PFSK-1 (cell line): ENCODE measurements around the gene MLN.

Experiments
- FOXP2 ChIP-seq: optimal IDR thresholded peaks from 2 replicates; pipeline ENCODE3; 2011; ENCODE audit warnings: borderline replicate concordance, control low read depth, inconsistent platforms; ENCODE audit not compliant: insufficient read depth; ENCODE audit errors: extremely low read length, extremely low read depth
- POLR2AphosphoS5 ChIP-seq: IDR thresholded peaks from 2 replicates; pipeline ENCODE4 v1.6.1; 2012; ENCODE audit warnings: low read depth, mild to moderate bottlenecking, control low read depth, low read length, moderate library complexity
- REST ChIP-seq, 2 experiments: IDR thresholded peaks; 2 replicates each; pipeline versions ENCODE4 v1.6.1 to v1.8.0; 2011 to 2012; ENCODE audit warnings: low read depth in 2 of 2, low read length in 2 of 2, control low read depth in 1 of 2, inconsistent platforms in 1 of 2, mild to moderate bottlenecking in 1 of 2, moderate library complexity in 1 of 2; ENCODE audit not compliant: insufficient read depth in 1 of 2
- SIN3A ChIP-seq: IDR thresholded peaks from 2 replicates; pipeline ENCODE4 v1.6.1; 2012; ENCODE audit warnings: mild to moderate bottlenecking, low read length, moderate library complexity, borderline replicate concordance; ENCODE audit not compliant: insufficient read depth
- TAF1 ChIP-seq: IDR thresholded peaks from 2 replicates; pipeline ENCODE4 v1.6.1; 2012; ENCODE audit warnings: low read length, control low read depth, borderline replicate concordance; ENCODE audit not compliant: insufficient read depth

The MLN gene

GRCh38 chr6:33772082-33772830, 31.5 kb downstream of the MLN start:
- TF ChIP-seq FOXP2 (no peak), POLR2AphosphoS5 (no peak), TAF1 (no peak), SIN3A (no peak), REST (IDR thresholded peaks at IDR 0.05; ENCODE audit: insufficient read depth in 1 of 2, low read depth in 2 of 2, low read length in 2 of 2) (no peak)

GRCh38 chr6:33771146-33772081, 32.4 kb downstream of the MLN start:
- TF ChIP-seq REST (IDR thresholded peaks at IDR 0.05; ENCODE audit: insufficient read depth in 1 of 2, low read depth in 2 of 2, low read length in 2 of 2) (0 out of 4 replicates have a peak, but pooled peaks of 1 of the 2 experiments have one; percentile 28), TAF1 (no peak), SIN3A (no peak), POLR2AphosphoS5 (peak; percentile 12; the same call in 1 of the 2 replicates), FOXP2 (peak; percentile 61)

GRCh38 chr6:33770833-33771145, 33.0 kb downstream of the MLN start:
- TF ChIP-seq POLR2AphosphoS5 = 0 out of 2 replicates have a peak, but pooled peaks have one; percentile 41
- no peak for TF ChIP-seq TAF1
- TF ChIP-seq SIN3A = no peak
- TF ChIP-seq REST (IDR thresholded peaks at IDR 0.05; ENCODE audit: insufficient read depth in 1 of 2, low read depth in 2 of 2, low read length in 2 of 2) = no peak

GRCh38 chr6:33770124-33770832, 33.5 kb downstream of the MLN start:
- no peak for TF ChIP-seq FOXP2
- TF ChIP-seq TAF1 = no peak
- TF ChIP-seq SIN3A = no peak
- TF ChIP-seq POLR2AphosphoS5 = no peak
- no peak for TF ChIP-seq REST (IDR thresholded peaks at IDR 0.05; ENCODE audit: insufficient read depth in 1 of 2, low read depth in 2 of 2, low read length in 2 of 2)
